ENCODE data around the gene SEC23A.

SEC23A gene

GRCh38 chr14:39122330-39123138 is 19.5 kb upstream of the SEC23A start:
- POLR2A ChIA-PET = no interaction called here
- TF ChIP-seq CTCF (IDR thresholded peaks at IDR 0.05; ENCODE audit: control extremely low read depth, extremely low read depth, low read depth, missing control alignments) = no peak
- no peak for DNase-seq (ENCODE audit: extremely low spot score)
- CTCF ChIA-PET = interaction anchor here (1.2 kb wide), 1 partner anchor 10 kb away, joined by 3 read pairs; no protein-coding TSS in a partner anchor

GRCh38 chr14:39114073-39114838 is 11.2 kb upstream of the SEC23A start, which contains the start of gene GEMIN2:
GEMIN2 (plus strand) TSS chr14:39114323; CDS start chr14:39114339, 16 bp downstream.
- DNase-seq (ENCODE audit: extremely low spot score) = peak; percentile 93
- ChIA-PET POLR2A (interaction anchor here (0.7 to 0.8 kb wide), 2 partner anchors 11 to 56 kb away, joined by 4 to 6 read pairs; partner anchors contain the start of genes SEC23A and TRAPPC6B), CTCF (interaction anchor here (0.7 to 1.8 kb wide), 7 partner anchors 10 to 355 kb away, joined by 3 to 6 read pairs (median 4); partner anchors contain the start of gene SEC23A)
- TF ChIP-seq CTCF (IDR thresholded peaks at IDR 0.05; ENCODE audit: control extremely low read depth, extremely low read depth, low read depth, missing control alignments) = no peak

GRCh38 chr14:39113685-39114072 is 10.6 kb upstream of the SEC23A start:
- ChIA-PET POLR2A (interaction anchor here (0.7 to 0.8 kb wide), 2 partner anchors 10 to 56 kb away, joined by 4 to 6 read pairs; partner anchors contain the start of genes SEC23A and TRAPPC6B), CTCF (interaction anchor here (0.7 to 1.7 kb wide), 6 partner anchors 9 to 355 kb away, joined by 3 to 6 read pairs (median 4); no protein-coding TSS in a partner anchor)
- no peak for DNase-seq (ENCODE audit: extremely low spot score)
- TF ChIP-seq CTCF (IDR thresholded peaks at IDR 0.05; ENCODE audit: control extremely low read depth, extremely low read depth, low read depth, missing control alignments) = no peak

GRCh38 chr14:39109893-39110715 is 7.1 kb upstream of the SEC23A start:
- POLR2A ChIA-PET = no interaction called here
- CTCF ChIA-PET = interaction anchor here (0.9 to 1.2 kb wide), 2 partner anchors 60 to 359 kb away, joined by 3 read pairs; partner anchors contain the start of gene TRAPPC6B
- DNase-seq (ENCODE audit: extremely low spot score) = peak; percentile 34
- TF ChIP-seq CTCF (IDR thresholded peaks at IDR 0.05; ENCODE audit: control extremely low read depth, extremely low read depth, low read depth, missing control alignments) = no peak

GRCh38 chr14:39108791-39109190 is 5.8 kb upstream of the SEC23A start:
- ChIA-PET POLR2A (no interaction called here), CTCF (no interaction called here)
- DNase-seq (ENCODE audit: extremely low spot score) = no peak
- TF ChIP-seq CTCF (IDR thresholded peaks at IDR 0.05; ENCODE audit: control extremely low read depth, extremely low read depth, low read depth, missing control alignments) = no peak

Data from GM10248 (cell line).